Activated T-cell treated with anti-CD3 and anti-CD28 coated beads, Interleukin-2, amount 50 U/mL, for 4 hours (primary cell): ENCODE results near the gene ARVCF. TPM values are rescaled to one million over a fixed set of nuclear protein-coding genes. Genes with fewer than 3 reads are reported as not detected.
A peak's percentile ranks its signal among the peaks of the same experiment; 100 is the strongest.

Source experiments
- ATAC-seq, 2 donors: fragments of 200-7000 bp; cut with Tn5 transposase; one replicate each; pipeline ENCODE4 v1.10.0; 2021
- DNase-seq: peaks from one replicate; pipeline ENCODE4 v3.0.0-alpha.2; 2020
- H3K27me3 Mint-ChIP-seq: one replicate; pipeline ENCODE4 v1.8.0; 2021; ENCODE audit warnings: low read depth, mixed read lengths
- H3K36me3 Mint-ChIP-seq: one replicate; pipeline ENCODE4 v1.8.0; 2022; ENCODE audit warnings: mixed read lengths; ENCODE audit not compliant: insufficient read depth
- H3K4me1 Mint-ChIP-seq: one replicate; pipeline ENCODE4 v1.8.0; 2021; ENCODE audit warnings: low read depth, mixed read lengths
- H3K4me3 Mint-ChIP-seq: one replicate; pipeline ENCODE4 v1.8.0; 2021; ENCODE audit warnings: mild to moderate bottlenecking, moderate library complexity, mixed read lengths
- H3K9me3 Mint-ChIP-seq: one replicate; pipeline ENCODE4 v1.8.0; 2021; ENCODE audit warnings: mixed read lengths
- total RNA-seq, 3 donors: library from RNA; stranded (reverse); gene quantifications; one replicate each; pipeline ENCODE4 v1.2.1, GENCODE V29; 2021

Gene ARVCF
- total RNA-seq, 3 donors from 2014 or later: 2.3 to 3.6 (median 2.8) TPM

- no peak for DNase-seq
- peaks cover 1% of the 10 kb centered on the region for H3K4me1 Mint-ChIP-seq
Observed at GRCh38 chr22:19977296-19978243, 39.1 kb downstream of the ARVCF start.

DNA sequence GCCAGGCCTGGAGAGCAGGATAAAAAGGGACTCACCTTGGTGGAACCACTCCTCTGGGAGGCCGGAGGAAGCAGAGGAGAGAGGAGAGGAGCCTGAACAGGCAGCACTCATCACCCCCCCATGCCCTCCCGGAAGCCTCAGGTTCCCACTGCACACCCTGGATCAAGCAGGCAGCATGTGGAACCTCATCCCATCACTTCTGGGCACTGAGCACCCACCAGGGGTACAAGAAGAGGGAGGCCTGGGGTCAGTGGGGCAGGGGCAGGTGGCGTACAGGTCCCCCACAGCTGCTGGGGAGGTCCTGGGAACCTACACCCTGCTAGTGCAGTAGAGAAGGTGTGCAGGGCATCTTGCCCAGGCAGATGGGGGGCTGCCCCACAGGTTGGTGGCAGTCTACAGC lies 40.0 kb downstream of the ARVCF start:
- DNase-seq (no peak), ATAC-seq (no peak)
- no peaks in the 10 kb centered on the region for H3K9me3 Mint-ChIP-seq
- peaks cover 4% of the 10 kb centered on the region for H3K4me1 Mint-ChIP-seq
- peaks cover 2% of the 10 kb centered on the region for H3K27me3 Mint-ChIP-seq
- no peak overlapping the region for H3K4me3 Mint-ChIP-seq
- H3K36me3 Mint-ChIP-seq: no peaks in the 10 kb centered on the region

More at GRCh38 chr22:19977296-19978243, 39.1 kb downstream of the ARVCF start:
- H3K36me3 Mint-ChIP-seq: no peaks in the 10 kb centered on the region
- no peaks in the 10 kb centered on the region for H3K9me3 Mint-ChIP-seq
- no peak overlapping the region for H3K4me3 Mint-ChIP-seq
- ATAC-seq: no peak
- peaks cover 2% of the 10 kb centered on the region for H3K27me3 Mint-ChIP-seq

DNA sequence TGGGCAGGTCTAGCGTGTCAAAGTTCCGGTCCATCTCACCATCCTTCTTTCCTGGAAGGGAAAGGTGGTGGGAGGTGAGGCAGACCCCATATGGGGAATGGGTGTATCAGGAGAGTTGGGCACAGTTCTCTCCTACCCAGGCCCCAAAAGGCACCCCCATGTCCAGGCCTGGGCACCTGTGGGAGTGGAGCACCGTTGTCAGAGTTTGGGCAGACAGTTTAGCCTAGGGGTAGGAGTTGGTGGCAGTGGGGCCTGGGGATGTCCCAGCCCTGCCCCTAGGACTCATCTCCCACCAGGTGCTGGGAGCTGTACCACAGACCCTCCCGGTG lies 41.0 kb downstream of the ARVCF start:
- Mint-ChIP-seq H3K9me3 (no peaks in the 10 kb centered on the region), H3K4me3 (no peak overlapping the region), H3K4me1 (peaks cover 7% of the 10 kb centered on the region), H3K27me3 (peaks cover 2% of the 10 kb centered on the region), H3K36me3 (no peaks in the 10 kb centered on the region)
- ATAC-seq (no peak), DNase-seq (no peak)

DNA sequence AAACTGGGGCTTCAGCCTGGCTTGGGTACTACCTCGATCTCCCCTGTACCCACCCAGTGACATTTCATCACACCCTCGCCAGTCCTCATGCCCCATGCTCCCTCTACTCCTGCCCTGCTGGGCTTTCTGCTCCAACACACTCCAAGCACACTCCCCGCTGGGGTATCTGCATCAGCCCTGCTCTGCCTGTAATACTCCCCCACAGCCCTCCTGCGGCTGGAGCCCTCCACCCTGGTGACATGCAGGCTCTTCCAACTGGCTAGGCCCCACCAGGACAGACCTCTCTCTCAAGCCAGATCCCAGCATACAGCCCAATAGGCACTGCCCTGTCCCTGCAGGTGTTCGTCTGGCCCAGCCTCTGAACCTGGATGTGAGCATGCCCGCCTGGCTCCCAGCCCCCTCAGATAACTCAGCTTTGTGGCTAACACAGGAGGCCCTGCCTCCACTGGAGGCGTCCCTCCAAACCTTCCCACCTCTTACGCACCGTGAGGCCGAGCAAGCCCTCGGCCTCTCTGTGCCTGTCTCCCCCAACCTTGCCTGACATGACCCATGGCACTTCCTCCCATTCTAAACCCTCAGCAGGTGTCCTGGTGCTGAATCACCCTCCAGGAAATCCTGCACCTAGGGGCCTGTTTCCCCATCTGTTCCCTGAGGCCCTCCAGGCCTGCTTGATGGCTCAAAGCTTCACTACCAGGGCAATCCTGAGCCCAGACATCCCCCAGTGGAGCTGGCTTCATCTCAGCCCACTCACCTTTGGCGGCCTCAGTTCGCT lies 41.5 kb downstream of the ARVCF start:
- Mint-ChIP-seq H3K36me3 (no peaks in the 10 kb centered on the region), H3K27me3 (peaks cover 2% of the 10 kb centered on the region), H3K4me3 (no peak overlapping the region), H3K9me3 (no peaks in the 10 kb centered on the region), H3K4me1 (peaks cover 9% of the 10 kb centered on the region)
- no peak for ATAC-seq
- DNase-seq: no peak

DNA sequence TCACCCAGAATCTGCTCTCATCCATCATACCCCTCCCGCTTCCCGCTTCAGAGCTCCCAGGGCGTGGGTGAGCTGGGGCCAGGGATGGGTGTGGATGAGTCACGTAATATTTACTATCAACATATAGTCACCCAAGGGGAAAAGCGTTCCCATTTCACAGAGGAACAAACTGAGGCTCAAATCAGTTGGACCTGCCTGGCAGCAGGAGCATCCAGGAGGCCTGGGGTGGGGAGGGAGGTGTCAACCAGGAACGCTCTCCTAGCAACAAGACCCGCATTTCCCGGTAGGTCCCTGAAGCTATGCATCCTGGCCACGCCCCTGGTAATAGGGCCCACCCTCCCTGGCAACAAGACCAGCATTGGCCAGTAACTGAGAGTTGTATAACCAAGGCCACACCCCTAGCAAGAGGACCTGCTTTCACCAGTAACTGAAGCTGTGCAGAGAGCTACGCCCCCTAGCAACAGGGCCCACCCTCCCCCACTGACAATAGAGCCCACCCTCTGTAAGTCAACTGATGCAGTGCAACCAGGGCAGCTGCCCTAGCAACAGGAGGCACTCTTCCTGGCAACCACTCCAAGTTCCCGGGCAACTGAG lies 42.3 kb downstream of the ARVCF start:
- H3K36me3 Mint-ChIP-seq: no peaks in the 10 kb centered on the region
- H3K4me1 Mint-ChIP-seq: peaks cover 9% of the 10 kb centered on the region
- no peak for DNase-seq

DNA sequence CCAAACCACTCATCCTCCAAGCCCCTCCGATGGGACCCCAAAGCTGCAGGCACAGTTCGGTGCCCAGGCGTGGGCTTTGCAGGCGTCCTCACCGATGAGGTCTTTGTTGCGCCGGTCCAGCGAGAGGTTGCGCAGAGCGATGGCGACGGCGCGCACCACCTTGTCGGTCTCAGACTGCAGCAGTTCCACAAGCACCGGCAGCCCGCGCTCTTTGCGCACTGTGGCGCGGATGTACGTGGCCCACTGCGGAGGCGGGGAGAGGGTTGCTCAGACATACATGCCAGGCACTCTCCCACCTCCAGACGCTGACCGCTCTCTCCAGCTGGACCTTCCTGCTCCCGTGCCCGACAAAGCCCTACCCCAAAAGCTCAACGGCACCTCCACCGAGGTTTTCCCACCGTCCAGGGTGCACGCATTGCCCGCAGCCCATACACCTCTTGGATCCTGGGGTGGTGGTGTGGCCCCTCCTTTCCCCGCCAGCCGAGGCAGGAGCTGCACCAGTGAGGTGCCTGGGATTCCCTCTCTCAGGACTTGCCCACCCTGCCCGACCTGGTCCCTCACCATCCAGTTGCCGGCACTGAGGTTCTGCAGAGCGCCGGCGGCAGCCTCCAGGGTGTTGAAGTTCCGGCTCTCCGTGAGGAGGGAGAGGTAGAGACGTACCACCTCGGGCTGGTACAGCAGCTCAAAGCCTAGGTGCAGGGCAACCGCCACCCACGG lies 42.9 kb downstream of the ARVCF start:
- H3K9me3 Mint-ChIP-seq: no peaks in the 10 kb centered on the region
- DNase-seq: no peak
- ATAC-seq: no peak
- peaks cover 9% of the 10 kb centered on the region for H3K4me1 Mint-ChIP-seq
- H3K36me3 Mint-ChIP-seq: peaks cover under 1% of the 10 kb centered on the region
- peaks cover 2% of the 10 kb centered on the region for H3K27me3 Mint-ChIP-seq
- H3K4me3 Mint-ChIP-seq: no peak overlapping the region

More for the DNA sequence above, 42.3 kb downstream of the ARVCF start:
- ATAC-seq: peak in 1 of 2 donors; percentile 40
- Mint-ChIP-seq H3K27me3 (peaks cover 2% of the 10 kb centered on the region), H3K4me3 (no peak overlapping the region), H3K9me3 (no peaks in the 10 kb centered on the region)

- H3K36me3 Mint-ChIP-seq: peaks cover 2% of the 10 kb centered on the region
- no peak overlapping the region for H3K4me3 Mint-ChIP-seq
- H3K27me3 Mint-ChIP-seq: peaks cover 2% of the 10 kb centered on the region
- ATAC-seq (no peak), DNase-seq (no peak)
- H3K4me1 Mint-ChIP-seq: peaks cover 9% of the 10 kb centered on the region
- H3K9me3 Mint-ChIP-seq: no peaks in the 10 kb centered on the region
Observed at GRCh38 chr22:19972652-19973550, 43.7 kb downstream of the ARVCF start.

DNA sequence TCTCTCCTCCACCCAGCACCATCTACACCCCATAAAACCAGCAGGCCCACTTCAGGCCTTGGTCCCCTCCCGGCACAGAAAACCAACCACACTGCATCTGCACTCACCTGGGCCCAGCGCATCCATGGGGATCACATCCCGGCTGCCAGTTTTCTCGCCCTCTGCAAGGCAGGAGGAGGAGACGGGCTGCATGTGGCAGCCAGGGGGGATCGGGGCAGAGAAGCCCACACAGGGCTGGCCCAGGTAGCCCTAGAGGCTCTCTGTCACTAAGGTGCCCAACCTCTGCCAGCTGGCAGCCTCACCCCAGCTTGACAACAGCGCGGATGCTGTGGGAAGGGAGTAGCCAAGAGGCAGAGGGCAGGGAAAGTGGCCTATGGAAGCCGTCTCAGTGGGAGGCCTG lies 44.4 kb downstream of the ARVCF start:
- Mint-ChIP-seq H3K9me3 (no peaks in the 10 kb centered on the region), H3K36me3 (peaks cover 5% of the 10 kb centered on the region), H3K4me3 (no peak overlapping the region), H3K4me1 (peaks cover 9% of the 10 kb centered on the region), H3K27me3 (peaks cover 2% of the 10 kb centered on the region)
- DNase-seq (no peak), ATAC-seq (no peak)

DNA sequence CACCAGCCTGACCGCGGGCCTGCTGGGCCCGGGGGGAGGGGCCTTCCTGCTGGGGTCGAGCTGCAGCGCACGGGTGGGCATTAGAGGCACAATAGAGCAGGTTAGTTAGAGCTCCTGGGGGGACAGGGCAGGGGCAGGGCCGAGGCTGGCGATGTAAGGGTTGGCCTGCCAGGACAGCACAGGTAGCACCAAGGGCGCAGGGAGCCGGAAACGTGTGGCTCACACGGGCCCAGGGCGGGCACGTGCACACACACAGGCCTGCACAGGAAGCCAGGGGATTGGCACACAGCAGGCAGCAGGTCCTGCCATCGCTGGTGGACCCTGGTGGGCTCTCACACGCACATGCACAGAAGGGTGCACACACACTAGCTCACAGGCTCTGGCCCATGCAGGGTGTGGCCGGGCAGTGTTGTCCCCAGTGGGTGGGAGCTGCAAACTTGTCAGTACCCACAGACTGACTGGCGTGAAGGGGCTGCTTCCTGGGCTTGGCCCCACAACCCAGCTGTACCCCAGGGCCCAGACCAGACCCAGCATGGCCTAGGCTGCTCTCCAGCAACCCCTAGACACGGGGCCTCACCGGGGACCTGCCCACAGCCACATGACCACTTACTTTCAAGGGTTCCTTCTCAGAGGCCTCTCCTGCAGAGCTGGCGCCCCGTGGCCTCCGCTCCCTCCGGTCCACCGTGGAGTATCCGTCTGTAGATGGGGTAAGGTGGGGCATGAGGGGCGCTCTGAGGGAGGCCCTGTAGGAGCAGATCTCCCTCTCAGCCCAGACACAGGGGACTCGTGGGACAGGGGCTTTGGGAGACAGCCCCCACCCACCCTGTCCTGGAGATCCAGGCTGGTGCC lies 45.1 kb downstream of the ARVCF start:
- ATAC-seq: peak in 1 of 2 donors; percentile 11
- Mint-ChIP-seq H3K36me3 (peaks cover 5% of the 10 kb centered on the region), H3K27me3 (peaks cover 2% of the 10 kb centered on the region), H3K4me1 (peaks cover 9% of the 10 kb centered on the region), H3K4me3 (no peak overlapping the region), H3K9me3 (no peaks in the 10 kb centered on the region)
- DNase-seq: no peak

- H3K9me3 Mint-ChIP-seq: no peaks in the 10 kb centered on the region
- no peak overlapping the region for H3K4me3 Mint-ChIP-seq
- H3K4me1 Mint-ChIP-seq: peaks cover 9% of the 10 kb centered on the region
- DNase-seq (peak; percentile 82), ATAC-seq (peak; percentile 84 to 90)
- no peaks in the 10 kb centered on the region for H3K27me3 Mint-ChIP-seq
- H3K36me3 Mint-ChIP-seq: peaks cover 5% of the 10 kb centered on the region
Observed at GRCh38 chr22:19970479-19971275, 45.9 kb downstream of the ARVCF start.

- no peak for DNase-seq
- Mint-ChIP-seq H3K27me3 (no peaks in the 10 kb centered on the region), H3K4me1 (peaks cover 9% of the 10 kb centered on the region), H3K9me3 (no peaks in the 10 kb centered on the region), H3K4me3 (no peak overlapping the region), H3K36me3 (peaks cover 5% of the 10 kb centered on the region)
- ATAC-seq: no peak
Observed at GRCh38 chr22:19970031-19970478, 46.6 kb downstream of the ARVCF start.
